ENCODE results near the gene PPARGC1A.

The PPARGC1A gene

DNA sequence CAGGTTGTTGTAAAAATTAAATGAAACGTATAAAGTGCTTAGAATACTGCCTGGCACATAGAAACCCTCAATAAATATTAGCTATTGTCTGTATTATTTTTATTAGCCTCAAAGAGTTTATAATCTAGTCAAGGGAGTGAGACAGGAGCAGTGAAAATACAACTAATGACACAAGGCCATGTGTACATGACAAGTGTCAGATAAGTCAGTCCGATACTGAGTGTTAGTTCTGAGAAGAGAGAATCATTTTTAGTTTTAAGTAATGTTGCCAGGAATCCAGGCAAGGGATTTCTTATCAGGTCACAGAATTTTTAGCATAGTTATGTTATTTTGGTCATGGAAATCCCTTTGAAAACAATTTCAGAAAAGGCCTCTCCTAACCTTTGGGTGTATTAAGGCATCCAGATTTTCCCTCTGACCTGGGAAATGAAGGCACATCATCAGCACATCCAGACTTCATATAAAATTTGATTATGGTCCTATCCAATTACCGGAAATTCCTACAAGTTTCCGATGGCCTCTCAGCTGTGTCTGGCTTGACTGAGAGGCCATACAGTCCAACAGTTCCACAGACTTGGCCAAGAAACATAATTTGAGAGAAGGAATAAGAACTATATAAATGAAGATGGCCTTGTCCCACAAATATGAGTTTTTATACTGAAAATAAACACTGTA is 35.7 kb downstream of the PPARGC1A start:
- Histone ChIP-seq H3K9me3 (no peaks in the 10 kb centered on the region), H3K4me3 (no peak overlapping the region), H3K27me3 (no peaks in the 10 kb centered on the region), H3K27ac (no peak overlapping the region), H3K4me1 (peaks cover 0 to 19% (median 0%) of the 10 kb centered on the region in 4 donors), H3K36me3 (no peaks in the 10 kb centered on the region)
- TF ChIP-seq, protein P1, sequence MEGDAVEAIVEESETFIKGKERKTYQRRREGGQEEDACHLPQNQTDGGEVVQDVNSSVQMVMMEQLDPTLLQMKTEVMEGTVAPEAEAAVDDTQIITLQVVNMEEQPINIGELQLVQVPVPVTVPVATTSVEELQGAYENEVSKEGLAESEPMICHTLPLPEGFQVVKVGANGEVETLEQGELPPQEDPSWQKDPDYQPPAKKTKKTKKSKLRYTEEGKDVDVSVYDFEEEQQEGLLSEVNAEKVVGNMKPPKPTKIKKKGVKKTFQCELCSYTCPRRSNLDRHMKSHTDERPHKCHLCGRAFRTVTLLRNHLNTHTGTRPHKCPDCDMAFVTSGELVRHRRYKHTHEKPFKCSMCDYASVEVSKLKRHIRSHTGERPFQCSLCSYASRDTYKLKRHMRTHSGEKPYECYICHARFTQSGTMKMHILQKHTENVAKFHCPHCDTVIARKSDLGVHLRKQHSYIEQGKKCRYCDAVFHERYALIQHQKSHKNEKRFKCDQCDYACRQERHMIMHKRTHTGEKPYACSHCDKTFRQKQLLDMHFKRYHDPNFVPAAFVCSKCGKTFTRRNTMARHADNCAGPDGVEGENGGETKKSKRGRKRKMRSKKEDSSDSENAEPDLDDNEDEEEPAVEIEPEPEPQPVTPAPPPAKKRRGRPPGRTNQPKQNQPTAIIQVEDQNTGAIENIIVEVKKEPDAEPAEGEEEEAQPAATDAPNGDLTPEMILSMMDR (IDR thresholded peaks at IDR 0.05), result no peak
- DNase-seq, result no peak
- intact Hi-C loops (cut with DNase I; ENCODE audit: low total_unique reads), result no loop called here

DNA sequence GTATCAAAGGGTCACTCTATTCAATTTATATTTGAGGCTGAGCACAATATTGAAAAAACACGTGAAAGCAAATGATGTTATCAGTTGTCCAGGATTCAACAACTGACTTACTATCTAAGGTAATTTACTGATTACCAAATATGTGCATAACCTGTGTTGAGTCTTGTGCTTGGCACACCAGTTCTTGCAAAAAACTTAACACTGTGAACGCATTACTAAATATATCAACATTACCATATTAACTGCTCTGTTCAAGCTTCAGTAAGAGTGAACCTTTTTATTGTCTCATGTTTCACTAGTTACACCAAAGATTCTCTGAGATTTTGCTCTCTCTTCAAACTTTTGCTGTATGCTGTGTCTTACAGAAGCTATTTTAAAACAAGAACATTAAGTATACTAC is 38.4 kb downstream of the PPARGC1A start:
- peaks cover 0 to 13% (median 0%) of the 10 kb centered on the region in 4 donors for H3K4me1 ChIP-seq
- no peaks in the 10 kb centered on the region for H3K27me3 ChIP-seq
- TF ChIP-seq, protein P1 (IDR thresholded peaks at IDR 0.05), result no peak
- no peak for DNase-seq
- no peaks in the 10 kb centered on the region for H3K9me3 ChIP-seq
- no peaks in the 10 kb centered on the region for H3K36me3 ChIP-seq
- no peak overlapping the region for H3K4me3 ChIP-seq
- intact Hi-C loops (cut with DNase I; ENCODE audit: low total_unique reads), result no loop called here
- H3K27ac ChIP-seq, result no peak overlapping the region

GRCh38 chr4:23847158-23847557 is 42.7 kb downstream of the PPARGC1A start:
- H3K4me3 ChIP-seq, result no peak overlapping the region
- no peaks in the 10 kb centered on the region for H3K27me3 ChIP-seq
- no peaks in the 10 kb centered on the region for H3K4me1 ChIP-seq
- intact Hi-C loops (cut with DNase I; ENCODE audit: low total_unique reads), result no loop called here
- no peaks in the 10 kb centered on the region for H3K36me3 ChIP-seq
- TF ChIP-seq, protein P1 (IDR thresholded peaks at IDR 0.05), result no peak
- H3K27ac ChIP-seq, result no peak overlapping the region
- DNase-seq, result no peak
- no peaks in the 10 kb centered on the region for H3K9me3 ChIP-seq

DNA sequence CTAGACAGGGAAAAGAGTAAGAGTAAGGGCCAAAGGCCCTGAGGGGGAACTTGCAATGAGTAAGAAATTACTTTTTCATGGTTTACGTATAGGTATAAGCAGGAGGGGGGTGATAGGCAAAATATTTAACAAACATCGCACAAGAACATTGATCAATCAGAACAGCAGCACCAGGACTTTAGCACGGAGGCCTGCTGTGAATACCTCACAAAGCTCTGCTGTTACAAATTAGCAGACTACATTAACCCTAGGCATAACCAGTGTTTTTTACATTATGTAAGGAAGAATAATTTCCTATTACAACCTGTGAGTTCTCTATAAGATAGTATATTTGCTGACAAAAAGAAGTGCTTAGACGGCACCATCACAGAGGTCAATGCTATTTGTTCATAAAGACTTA is 44.9 kb downstream of the PPARGC1A start:
- H3K4me1 ChIP-seq, result no peaks in the 10 kb centered on the region
- intact Hi-C loops (cut with DNase I; ENCODE audit: low total_unique reads), result no loop called here
- no peak overlapping the region for H3K4me3 ChIP-seq
- no peak overlapping the region for H3K27ac ChIP-seq
- no peaks in the 10 kb centered on the region for H3K9me3 ChIP-seq
- no peaks in the 10 kb centered on the region for H3K36me3 ChIP-seq
- no peaks in the 10 kb centered on the region for H3K27me3 ChIP-seq
- TF ChIP-seq, protein P1 (IDR thresholded peaks at IDR 0.05), result no peak
- no peak for DNase-seq

DNA sequence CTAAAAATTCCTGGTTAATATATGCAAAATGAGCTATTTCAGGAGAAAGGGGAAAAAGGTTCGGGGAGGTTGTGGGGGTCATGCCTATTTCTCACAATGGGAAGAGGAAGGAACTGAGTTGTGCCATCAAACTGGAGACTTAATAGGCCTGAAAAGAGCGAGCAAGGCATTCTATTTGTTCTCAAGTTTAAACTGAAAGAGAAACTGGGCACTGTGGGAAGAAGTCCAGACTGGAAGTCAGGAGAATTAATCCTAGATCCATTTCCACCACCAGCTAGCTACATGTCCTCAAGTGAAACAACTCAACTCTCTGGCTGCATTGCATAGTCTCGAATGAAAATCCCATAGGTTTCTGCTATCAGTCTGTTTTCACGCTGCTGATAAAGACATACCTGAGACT is 50.6 kb downstream of the PPARGC1A start:
- Histone ChIP-seq H3K27ac (no peak overlapping the region), H3K9me3 (no peaks in the 10 kb centered on the region), H3K4me1 (no peaks in the 10 kb centered on the region), H3K36me3 (no peaks in the 10 kb centered on the region), H3K27me3 (no peaks in the 10 kb centered on the region), H3K4me3 (no peak overlapping the region)
- TF ChIP-seq, protein P1 (IDR thresholded peaks at IDR 0.05), result no peak
- intact Hi-C loops (cut with DNase I; ENCODE audit: low total_unique reads), result no loop called here
- no peak for DNase-seq

- Histone ChIP-seq H3K36me3 (no peaks in the 10 kb centered on the region), H3K4me3 (no peak overlapping the region), H3K4me1 (no peaks in the 10 kb centered on the region), H3K9me3 (no peaks in the 10 kb centered on the region), H3K27ac (no peak overlapping the region), H3K27me3 (no peaks in the 10 kb centered on the region)
- no peak for DNase-seq
- intact Hi-C loops (cut with DNase I; ENCODE audit: low total_unique reads), result no loop called here
- TF ChIP-seq, protein P1 (IDR thresholded peaks at IDR 0.05), result no peak
These were observed 51.2 kb downstream of the PPARGC1A start for GRCh38 chr4:23838607-23839006.
